ENCODE measurements around the gene PREP. TPM values are rescaled to one million over a fixed set of nuclear protein-coding genes. Genes with fewer than 3 reads are reported as not detected.
A peak's percentile ranks its signal among the peaks of the same experiment; 100 is the strongest.

PREP gene
- total RNA-seq, 4 donors from 2014 or later: 32.9 to 63.2 (median 41.2) TPM

DNA sequence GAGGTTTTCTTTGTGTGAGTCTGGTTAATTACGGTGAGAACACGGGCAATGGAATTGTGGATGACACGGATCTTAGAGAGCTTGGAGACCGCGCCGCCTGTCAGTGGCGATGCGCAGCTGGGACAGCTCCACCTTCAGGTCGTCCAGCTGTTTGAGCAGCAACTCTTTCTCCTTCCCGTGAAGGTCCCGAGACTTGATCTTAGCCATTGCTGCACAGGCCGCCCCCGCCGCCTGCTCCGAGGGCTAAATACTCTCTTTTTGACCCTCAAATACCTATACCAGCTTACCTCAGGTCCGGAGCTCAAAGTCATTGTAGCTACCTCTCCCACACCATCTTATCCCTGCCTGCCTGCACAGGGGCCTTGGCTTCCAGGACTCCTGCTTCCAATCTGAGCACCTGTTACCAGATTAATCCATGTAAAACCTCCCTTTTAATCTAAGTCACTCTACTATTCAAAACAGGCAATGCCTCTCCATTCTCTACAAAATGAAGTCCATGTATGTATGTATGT lies 100.2 kb downstream of the PREP start:
- Histone ChIP-seq H3K9me3 (no peaks in the 10 kb centered on the region), H3K4me1 (peaks cover 0 to 8% (median 0%) of the 10 kb centered on the region in 4 donors), H3K27ac (peak overlapping the region in 1 of 4 donors; percentile 22), H3K4me3 (no peak overlapping the region), H3K27me3 (no peaks in the 10 kb centered on the region), H3K36me3 (no peaks in the 10 kb centered on the region)
- 77% methylated on average over 16 of the region's 16 CpGs; no CpG with 5 or more reads in 1 of the 2 donors for WGBS, 2 donors (ENCODE audit: low coverage in 1 of 2)
- in situ Hi-C loops (cut with MboI; ENCODE audit: low pct_ligation_motif_present in 1 of 4, low pct_unique_long_range_greater_than_20kb in 1 of 4, low sequenced_read_pairs in 3 of 4) (no loop called here), intact Hi-C loops (cut with DNase I; ENCODE audit: low total_unique reads) (no loop called here)
- DNase-seq: no peak
- TF ChIP-seq POLR2A (IDR thresholded peaks at IDR 0.05) (no peak), EP300 (IDR thresholded peaks at IDR 0.05; ENCODE audit: low read depth) (no peak), POLR2AphosphoS5 (IDR thresholded peaks at IDR 0.05) (no peak)
- TF ChIP-seq, protein P1, sequence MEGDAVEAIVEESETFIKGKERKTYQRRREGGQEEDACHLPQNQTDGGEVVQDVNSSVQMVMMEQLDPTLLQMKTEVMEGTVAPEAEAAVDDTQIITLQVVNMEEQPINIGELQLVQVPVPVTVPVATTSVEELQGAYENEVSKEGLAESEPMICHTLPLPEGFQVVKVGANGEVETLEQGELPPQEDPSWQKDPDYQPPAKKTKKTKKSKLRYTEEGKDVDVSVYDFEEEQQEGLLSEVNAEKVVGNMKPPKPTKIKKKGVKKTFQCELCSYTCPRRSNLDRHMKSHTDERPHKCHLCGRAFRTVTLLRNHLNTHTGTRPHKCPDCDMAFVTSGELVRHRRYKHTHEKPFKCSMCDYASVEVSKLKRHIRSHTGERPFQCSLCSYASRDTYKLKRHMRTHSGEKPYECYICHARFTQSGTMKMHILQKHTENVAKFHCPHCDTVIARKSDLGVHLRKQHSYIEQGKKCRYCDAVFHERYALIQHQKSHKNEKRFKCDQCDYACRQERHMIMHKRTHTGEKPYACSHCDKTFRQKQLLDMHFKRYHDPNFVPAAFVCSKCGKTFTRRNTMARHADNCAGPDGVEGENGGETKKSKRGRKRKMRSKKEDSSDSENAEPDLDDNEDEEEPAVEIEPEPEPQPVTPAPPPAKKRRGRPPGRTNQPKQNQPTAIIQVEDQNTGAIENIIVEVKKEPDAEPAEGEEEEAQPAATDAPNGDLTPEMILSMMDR (IDR thresholded peaks at IDR 0.05): no peak

DNA sequence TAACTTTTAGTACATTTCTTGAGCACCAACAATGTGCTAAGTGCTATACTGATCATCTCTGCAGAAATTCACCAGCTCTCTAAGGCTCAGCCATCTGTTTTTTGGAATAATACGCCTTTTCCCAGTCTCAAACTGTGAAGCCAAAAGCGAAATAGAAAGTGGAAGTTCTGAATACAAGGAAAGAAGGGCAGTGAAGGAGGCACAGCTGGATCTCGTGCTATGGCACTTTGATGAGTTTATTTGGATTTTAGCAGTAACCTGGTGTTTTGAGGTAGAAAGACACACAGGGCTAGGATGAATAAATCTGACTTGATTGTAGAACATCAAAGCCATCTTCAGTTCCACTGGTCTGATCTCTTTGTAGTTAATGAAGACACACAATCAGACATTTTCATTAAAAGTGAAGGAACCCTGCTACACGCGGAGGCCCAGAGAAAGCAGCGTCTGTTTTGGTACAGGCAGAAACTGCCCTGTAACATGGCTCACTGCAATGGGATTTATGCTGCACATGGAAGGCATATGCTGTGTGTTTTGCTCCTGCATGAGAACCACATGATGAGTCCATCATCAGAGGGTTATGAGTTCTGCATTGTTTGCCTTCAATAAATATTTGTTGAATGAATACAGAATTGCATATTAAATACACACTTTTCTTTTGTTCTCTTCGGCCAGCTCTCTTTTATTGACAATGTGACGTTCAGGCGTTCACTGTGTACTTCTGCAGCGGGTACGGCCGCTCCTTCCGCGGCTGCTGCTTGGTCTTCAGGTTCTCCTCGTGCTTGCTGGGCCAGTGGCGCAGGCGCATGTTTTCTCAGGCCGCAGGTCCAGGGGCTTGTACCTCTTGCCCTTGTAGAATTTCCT lies 100.9 kb downstream of the PREP start:
- Histone ChIP-seq H3K4me3 (no peak overlapping the region), H3K27ac (peak overlapping the region in 2 of 4 donors; percentile 16 to 22), H3K4me1 (peaks cover 0 to 8% (median 0%) of the 10 kb centered on the region in 4 donors), H3K36me3 (no peaks in the 10 kb centered on the region), H3K27me3 (no peaks in the 10 kb centered on the region), H3K9me3 (no peaks in the 10 kb centered on the region)
- in situ Hi-C loops (cut with MboI; ENCODE audit: low pct_ligation_motif_present in 1 of 4, low pct_unique_long_range_greater_than_20kb in 1 of 4, low sequenced_read_pairs in 3 of 4) (no loop called here), intact Hi-C loops (cut with DNase I; ENCODE audit: low total_unique reads) (no loop called here)
- TF ChIP-seq EP300 (IDR thresholded peaks at IDR 0.05; ENCODE audit: low read depth) (no peak), POLR2A (IDR thresholded peaks at IDR 0.05) (no peak), POLR2AphosphoS5 (IDR thresholded peaks at IDR 0.05) (no peak)
- TF ChIP-seq, protein P1 (IDR thresholded peaks at IDR 0.05): no peak
- DNase-seq: peak; percentile 23
- WGBS, 2 donors (ENCODE audit: low coverage in 1 of 2): 73 to 77% methylated on average over 17 to 18 of the region's 18 CpGs

DNA sequence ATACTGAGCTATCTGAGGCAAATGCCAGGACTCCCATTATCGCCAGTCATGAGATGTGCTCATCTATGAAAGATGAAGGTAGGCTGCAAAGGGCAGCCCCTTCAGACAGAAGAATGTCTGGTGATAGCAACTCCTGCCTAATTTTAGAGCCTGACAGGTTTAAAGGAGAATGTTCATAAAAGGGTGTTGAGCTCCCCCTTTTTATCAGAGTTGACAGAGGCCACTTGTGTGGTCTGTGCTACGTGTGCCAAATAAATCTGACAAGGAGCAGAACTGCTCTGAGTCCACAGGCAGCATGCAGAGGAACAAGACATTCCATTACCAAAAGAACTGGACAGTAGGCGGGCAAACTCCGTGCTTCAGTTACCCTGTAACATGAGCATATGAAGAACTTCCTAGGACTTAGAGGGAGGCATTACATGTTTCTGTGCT lies 101.8 kb downstream of the PREP start:
- in situ Hi-C loops (cut with MboI; ENCODE audit: low pct_ligation_motif_present in 1 of 4, low pct_unique_long_range_greater_than_20kb in 1 of 4, low sequenced_read_pairs in 3 of 4) (no loop called here), intact Hi-C loops (cut with DNase I; ENCODE audit: low total_unique reads) (no loop called here)
- H3K9me3 ChIP-seq: no peaks in the 10 kb centered on the region
- H3K4me1 ChIP-seq: peaks cover 0 to 8% (median 0%) of the 10 kb centered on the region in 4 donors
- H3K36me3 ChIP-seq: no peaks in the 10 kb centered on the region
- 78 to 79% methylated on average over 1 to 4 of the region's 4 CpGs for WGBS, 2 donors (ENCODE audit: low coverage in 1 of 2)
- no peaks in the 10 kb centered on the region for H3K27me3 ChIP-seq
- peak overlapping the region in 1 of 4 donors; percentile 16 for H3K27ac ChIP-seq
- peak in 1 of 3 donors; percentile 8 for TF ChIP-seq POLR2AphosphoS5 (IDR thresholded peaks at IDR 0.05)
- TF ChIP-seq, protein P1 (IDR thresholded peaks at IDR 0.05): no peak
- H3K4me3 ChIP-seq: no peak overlapping the region
- DNase-seq: no peak

DNA sequence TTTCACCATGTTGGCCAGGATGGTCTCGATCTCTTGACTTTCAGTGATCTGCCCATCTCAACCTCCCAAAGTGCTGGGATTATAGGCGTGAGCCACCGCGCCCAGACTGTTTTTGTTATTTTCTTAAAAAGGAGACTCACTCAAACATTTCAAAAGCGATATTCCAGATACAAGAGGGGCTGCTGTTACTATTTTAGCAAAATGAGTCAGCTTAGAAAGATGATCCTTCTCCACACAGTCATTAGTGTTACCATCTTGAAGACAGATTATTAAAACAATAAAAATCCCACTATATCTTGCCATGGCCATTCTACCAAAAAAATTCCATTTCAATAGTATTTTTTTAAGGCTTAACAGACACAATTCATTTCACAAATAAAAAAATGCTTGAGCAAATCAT lies 102.8 kb downstream of the PREP start:
- DNase-seq: no peak
- Histone ChIP-seq H3K27me3 (no peaks in the 10 kb centered on the region), H3K9me3 (no peaks in the 10 kb centered on the region), H3K27ac (no peak overlapping the region), H3K36me3 (no peaks in the 10 kb centered on the region), H3K4me3 (no peak overlapping the region), H3K4me1 (peaks cover 0 to 8% (median 0%) of the 10 kb centered on the region in 4 donors)
- intact Hi-C loops (cut with DNase I; ENCODE audit: low total_unique reads) (no loop called here), in situ Hi-C loops (cut with MboI; ENCODE audit: low pct_ligation_motif_present in 1 of 4, low pct_unique_long_range_greater_than_20kb in 1 of 4, low sequenced_read_pairs in 3 of 4) (no loop called here)
- TF ChIP-seq POLR2A (IDR thresholded peaks at IDR 0.05): no peak
- TF ChIP-seq EP300 (IDR thresholded peaks at IDR 0.05; ENCODE audit: low read depth): no peak
- TF ChIP-seq, protein P1 (IDR thresholded peaks at IDR 0.05): no peak
- no peak for TF ChIP-seq POLR2AphosphoS5 (IDR thresholded peaks at IDR 0.05)
- 98 to 100% methylated on average over 1 to 5 of the region's 5 CpGs for WGBS, 2 donors (ENCODE audit: low coverage in 1 of 2)
